HG03571 (cell line): ENCODE results near the gene C5.

ENCODE experiments used
- ATAC-seq: cut with Tn5 transposase; IDR thresholded peaks from one replicate; pipeline ENCODE4 v1.9.1; 2021; ENCODE audit not compliant: unreplicated experiment

The C5 gene

DNA sequence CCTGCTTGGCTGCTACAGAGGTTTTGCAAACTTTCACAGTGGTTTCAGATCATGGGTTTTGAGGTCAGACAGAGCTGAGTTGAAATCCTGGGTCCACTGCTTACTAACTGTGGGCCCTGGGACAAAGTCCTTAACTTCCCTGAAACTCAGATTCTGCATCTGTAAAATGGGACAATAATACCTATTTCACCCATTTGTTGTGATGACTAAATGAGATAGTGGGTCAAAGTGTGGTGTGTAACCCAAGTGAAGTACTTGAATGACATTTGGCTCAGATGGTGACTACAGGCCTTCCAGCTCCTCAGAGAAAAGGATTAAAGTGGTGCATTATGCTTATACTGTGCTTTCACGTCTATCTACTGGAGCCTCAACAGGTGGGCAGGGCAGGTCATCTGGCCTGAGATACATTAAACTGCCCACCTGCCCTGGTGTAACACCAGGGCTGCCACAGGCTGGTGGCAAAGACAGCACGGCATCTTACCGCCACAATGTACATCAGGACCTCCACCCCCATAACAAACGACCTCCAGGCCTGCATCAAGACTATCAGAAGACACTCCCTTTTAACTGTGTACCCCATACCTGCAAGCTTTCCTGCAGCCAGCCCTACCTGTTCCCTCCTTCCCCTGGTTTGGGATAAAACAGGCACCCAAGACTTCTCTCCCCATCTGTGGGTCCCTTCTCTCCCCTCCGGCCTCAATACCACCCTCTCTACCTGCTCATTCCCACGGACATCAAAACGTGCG, 122.6 kb downstream of the C5 start:
- no peak for ATAC-seq

DNA sequence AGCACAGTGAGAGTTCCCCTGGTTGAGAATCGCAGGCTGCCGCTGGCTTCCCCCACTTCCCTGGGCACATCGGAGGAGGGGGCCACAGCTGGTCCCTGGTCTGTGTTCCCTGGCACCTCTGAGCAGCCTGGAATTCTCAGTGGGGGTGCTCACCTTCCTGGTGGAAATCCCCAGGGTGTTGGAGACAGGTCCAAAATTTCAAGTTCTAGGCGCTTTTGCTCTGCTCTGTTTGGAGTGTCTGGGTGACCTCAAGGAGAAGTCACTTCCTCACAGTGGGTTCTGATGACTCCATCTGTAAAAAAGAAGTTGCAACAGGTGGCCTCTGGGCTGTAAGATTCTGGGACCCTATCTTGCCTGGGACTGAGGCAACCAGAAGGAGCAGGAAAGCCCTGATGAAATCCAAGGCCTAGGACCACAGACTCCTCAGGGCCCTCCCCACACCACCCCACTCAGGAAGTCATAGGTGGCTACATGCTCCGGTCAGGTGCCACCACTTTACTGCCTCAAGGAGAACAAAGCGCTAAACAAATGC, 123.6 kb downstream of the C5 start, which contains the start of gene TRAF1:
Gene TRAF1, minus strand, starts transcription at position 400 of the 532 bp plus-strand sequence. CDS start 721 bp downstream, outside the sequence.
- ATAC-seq, result peak; percentile 23

DNA sequence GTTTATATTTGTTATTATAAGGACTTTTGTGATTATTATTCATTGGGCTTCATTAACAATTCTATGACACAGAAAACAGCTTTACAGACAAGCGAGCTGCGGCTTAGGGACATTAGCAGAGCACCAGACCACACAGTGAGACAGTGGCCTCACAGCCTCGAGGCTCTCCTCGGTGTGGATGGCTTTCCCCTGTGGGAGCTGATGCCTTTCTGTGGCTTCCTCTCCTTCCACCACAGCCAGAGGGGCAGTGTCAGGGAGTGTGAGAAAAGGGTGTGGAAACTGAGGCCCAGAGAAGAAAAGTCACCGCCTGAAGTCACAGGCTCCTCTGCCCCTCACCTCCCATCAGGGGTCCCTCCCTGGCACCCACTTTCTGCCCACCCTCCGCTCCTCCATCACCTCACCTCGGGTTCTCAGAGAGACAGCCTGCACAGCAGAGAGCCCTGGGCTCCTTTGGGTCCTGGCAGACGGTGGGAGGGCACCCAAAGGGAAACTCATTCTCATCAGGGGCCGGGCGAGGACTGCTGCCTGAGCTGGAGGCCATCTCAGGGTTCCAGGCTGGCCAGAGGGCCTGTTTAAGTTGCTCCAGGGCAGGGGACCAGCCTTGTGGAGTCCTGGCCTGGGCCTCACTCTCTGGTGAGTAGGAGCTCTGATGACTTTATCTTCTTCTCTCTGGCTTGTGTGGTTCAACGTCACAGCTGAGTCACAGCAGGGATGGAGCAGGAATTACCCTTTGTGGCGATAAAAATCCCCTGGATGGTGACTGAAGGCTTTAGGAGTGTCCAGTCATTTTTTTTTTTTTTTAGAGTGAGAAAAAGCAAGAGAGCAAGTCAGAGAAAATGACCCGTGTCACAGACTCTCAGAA, 124.3 kb downstream of the C5 start:
- ATAC-seq, result peak; percentile 39

DNA sequence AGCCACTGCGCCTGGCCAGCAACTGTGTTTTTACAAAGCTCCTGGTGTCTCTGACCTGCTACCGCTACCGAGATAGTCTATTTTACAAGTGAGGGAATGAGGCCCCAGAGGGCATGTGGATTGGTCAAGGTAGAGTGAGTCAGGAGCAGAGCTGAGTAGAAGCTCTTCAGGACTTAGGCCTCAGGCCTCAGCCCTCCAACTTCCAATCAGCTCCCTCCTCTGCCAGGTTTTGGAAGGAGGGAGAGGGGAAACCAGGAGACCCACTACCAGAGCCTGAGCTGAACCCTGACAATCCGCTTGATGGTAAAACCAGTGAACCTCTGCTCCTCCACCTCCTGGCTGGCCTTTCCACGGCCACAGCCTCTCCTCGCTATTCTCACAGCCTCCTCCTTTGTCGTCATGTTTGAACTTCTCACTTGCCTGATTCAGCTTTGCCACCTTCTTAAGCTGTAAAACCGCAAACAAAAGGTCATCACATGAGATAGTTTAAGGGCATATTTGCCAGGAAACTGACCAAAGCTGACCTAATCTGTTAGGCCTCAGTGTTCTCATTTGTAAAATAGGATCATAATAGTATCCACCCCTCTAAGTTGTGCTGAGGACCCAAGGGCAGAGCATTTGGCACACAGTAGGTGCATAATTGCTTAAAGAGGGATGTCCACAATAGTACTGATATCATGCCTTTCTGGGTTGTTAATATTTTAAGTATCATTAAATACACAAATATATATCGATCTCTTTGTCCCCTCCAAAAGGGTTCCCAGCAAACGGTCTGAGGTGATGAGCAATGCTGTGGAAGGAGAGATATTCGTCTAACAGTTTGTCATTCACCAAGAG, 125.2 kb downstream of the C5 start:
- ATAC-seq, result no peak

DNA sequence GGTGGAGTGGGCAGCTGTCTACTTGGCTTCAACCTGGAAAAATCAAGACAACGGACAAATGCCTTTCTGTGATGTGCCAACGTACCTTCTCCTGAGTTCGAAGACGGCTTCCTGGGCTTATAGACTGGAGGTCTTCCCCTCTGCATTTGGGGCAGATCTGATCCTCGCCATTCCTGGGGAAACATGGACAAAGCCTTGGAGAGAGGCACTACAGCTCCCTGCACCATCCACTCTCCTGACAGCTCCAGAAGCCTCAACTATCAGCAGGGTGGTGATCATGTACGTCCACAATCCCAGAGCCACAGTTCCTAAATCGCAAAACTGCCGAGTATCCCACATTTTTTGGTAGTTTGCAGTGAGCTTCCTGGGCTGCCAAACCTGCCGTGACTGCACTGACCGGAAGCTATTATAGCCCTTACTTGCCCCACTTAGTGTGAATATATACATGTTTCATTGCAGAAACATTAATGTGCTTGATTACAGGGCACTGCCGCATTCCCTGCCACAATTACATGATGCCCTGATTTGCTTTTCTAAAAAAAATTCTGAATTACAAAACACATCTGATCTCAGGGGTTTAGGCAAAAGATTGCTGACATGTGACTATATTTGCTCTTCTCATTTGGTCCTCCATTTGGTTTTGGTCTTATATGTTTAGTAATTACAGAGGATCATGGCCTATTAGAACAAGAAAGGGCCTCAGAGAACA, 126.3 kb downstream of the C5 start:
- ATAC-seq, result no peak

DNA sequence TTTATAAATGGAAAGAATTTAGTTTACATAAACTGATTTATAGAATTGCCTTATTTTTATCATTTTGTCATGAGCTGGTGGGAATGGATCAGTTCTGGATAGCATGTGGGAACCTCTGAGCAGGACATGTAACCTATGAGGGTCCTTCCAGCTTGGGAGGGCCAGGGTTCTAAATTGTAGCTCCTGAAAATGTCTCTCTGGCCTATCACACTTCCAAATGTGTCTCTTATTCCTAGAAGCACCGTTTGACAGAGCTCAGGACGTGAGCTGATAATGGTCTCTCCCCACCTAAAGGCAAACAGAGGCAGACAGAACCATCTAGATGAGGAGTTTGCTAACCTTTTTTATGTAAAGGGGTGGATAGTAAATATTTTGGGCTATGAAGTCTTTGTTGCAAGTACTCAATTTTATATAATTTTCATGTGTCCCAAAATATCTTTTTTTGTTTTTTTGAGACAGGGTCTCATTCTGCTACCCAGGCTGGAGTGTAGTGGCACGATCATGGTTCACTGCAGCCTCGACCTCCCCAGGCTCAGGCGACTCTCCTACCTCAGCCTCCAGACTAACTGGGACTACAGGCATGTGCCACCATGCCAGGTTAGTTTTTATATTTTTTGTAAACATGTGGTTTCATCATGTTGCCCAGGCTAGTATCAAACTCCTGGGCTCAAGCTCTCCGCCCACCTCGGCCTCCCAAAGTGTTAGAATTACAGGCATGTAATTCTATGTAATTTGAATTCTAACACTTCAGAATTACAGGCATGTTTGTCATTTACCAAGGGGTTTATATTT, 127.5 kb downstream of the C5 start:
- ATAC-seq, result no peak

DNA sequence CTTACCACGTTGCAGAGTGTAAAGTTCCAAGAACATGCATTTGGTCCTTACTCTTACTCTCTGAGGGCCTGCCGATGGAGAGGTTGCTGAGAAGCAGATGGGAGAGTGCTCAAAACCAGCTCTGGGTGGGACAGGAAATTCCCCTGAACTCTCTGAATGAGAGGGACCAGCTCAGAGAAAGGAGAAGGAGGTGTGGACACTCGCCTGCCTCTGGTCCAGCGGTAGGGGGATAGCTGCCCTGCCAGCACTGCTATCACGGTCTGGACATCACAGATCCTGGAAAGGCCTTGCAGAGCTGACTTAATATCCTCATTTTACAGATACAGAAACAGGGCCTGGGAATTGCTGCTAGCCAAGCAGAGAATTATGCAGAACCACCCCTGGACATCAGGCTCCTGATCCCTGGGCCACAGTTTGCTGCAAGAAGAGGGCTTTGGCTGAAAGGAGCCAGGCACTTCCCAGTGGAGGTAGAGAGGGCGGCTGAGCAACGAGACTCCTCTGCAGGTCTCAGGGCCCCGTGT, 128.4 kb downstream of the C5 start:
- no peak for ATAC-seq

DNA sequence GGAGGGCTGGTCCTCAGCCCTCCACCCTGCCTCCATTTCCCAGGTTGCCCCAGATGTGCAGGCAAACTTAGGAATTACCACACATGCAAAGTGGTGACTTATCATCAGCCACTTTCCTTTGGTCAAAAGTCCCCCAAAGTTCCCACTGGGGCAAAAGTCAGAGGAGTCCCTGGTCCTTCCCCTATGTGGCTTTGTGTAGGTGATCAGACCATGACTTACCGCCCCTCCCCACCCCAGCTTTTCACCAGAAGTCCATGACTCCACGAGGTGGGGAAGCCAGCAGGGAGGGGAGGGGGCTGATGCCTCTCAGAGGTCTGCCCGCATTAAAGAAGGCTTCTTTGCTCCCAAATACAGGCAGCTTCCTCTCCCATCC, 129.3 kb downstream of the C5 start:
- ATAC-seq, result no peak

DNA sequence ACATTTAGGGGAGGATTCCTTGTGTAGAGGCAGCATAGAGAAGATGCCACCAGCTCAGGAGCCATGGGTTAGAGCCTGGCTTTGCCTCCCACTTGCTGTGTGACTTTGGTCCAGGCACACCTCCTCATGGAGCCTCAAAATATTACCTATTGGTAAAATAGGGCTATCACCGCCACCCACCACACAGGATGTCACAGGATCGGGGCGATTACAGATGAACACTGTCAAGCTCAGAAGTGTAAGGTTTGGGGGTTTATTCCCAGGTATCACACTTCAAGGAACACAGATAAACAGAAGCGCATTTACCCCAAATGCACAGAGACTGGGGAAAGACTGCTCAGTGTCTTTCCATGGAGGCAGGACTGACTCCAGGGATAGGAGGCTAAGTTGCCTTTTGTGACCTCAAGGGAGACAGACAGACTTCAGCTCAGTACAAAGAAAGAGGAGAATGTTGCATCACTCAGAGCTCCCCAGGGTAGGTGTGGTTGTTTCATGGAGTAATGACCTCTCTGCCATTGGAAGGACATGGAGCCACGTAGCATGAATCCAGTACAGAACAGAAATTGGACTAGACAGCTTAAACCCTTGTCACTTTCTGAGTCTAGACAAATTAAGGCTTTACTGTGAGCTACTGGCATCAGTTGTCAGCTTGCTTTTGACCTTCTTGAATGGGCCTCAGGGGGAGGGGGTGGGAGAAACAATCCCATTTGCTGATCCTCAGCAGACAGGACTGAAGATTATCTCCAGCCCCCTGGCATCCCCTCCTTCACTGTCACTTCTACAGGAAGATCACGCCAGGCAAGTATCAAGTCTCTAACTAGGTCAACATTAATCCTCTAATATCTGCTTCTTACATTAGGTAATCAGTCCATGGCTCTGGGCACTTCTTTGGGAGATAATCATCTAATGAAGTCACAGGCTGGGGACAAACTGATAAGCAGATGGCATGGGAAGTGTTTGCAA, 130.0 kb downstream of the C5 start:
- ATAC-seq, result no peak

DNA sequence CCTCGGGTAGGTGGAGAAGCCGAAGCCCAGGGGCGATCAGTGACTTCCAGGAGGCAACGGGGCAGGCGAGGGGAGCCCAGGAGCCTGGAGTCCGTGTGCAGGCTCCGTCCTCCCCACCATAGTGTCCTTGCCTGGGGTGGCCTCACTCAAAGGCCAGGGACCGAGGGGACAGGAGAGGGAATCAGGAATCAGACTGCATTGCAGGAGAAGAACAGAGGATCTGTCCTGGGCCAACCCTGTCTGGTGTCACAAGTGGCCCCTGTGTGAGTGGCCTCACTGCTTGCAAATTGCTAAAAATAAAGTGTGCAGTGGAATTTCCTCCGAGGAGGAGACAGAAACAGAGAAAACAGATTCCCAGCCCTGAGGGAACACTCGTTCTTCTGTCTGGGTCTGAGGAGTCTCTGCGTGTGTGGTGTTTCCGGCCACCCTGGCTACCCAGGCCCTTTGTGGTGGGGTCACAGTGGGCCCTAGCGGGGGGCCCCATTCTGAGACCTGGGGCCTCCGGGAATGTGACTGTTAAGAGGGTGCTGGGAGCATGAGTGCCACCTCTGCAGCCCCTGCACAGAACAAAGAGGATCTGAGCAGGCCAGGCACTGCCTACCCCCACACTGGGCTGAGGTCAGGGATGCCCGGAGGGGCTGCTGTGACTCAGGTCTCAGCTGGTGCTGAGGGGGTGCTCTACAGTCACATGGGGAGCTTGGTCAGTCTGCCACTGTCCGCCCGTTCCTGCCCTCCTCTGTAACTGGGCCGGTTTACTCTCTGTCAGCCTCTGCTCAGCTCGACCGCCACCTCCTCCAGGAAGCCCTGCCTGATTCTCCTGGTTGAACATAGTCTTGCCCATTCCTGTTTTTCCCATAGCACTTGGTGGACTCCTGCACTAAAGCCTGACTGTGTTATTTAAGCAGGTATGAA, 130.9 kb downstream of the C5 start:
- no peak for ATAC-seq

DNA sequence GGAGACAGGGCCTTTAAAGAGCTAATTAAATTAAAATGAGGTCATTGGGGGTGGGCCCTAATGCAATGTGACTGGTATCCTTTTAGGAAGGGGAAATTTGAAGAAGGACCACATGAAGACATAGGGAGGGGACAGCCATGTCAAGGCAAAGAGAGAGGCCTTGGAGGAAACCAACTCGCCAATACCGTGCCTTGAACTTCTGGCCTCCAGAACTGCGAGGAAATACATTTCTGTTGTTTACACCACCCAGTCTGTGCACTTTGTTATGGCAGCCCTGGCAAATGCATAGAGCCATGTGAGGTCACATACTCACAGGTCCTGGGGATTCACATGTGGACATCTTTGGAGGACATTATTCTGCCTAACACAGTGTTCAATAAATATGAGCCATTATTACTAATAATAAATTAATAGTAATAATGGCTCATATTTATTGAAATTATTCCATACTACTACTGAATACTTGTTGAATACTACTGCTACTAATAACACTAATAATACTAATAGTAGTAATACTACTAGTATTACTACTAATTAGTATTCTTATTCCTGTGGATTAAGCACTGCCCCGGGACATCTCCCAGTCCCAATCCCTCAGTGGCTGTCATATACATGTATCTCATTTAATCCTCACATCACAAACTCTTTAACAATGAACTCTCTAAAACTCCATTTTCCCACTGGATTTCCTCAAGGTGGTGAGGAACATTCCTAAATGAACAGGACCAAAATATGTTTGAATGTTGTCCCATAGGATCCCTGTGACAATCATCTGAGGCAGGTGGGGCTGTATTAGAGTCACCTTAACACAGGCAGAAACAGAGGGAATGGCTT, 131.9 kb downstream of the C5 start:
- ATAC-seq, result no peak

DNA sequence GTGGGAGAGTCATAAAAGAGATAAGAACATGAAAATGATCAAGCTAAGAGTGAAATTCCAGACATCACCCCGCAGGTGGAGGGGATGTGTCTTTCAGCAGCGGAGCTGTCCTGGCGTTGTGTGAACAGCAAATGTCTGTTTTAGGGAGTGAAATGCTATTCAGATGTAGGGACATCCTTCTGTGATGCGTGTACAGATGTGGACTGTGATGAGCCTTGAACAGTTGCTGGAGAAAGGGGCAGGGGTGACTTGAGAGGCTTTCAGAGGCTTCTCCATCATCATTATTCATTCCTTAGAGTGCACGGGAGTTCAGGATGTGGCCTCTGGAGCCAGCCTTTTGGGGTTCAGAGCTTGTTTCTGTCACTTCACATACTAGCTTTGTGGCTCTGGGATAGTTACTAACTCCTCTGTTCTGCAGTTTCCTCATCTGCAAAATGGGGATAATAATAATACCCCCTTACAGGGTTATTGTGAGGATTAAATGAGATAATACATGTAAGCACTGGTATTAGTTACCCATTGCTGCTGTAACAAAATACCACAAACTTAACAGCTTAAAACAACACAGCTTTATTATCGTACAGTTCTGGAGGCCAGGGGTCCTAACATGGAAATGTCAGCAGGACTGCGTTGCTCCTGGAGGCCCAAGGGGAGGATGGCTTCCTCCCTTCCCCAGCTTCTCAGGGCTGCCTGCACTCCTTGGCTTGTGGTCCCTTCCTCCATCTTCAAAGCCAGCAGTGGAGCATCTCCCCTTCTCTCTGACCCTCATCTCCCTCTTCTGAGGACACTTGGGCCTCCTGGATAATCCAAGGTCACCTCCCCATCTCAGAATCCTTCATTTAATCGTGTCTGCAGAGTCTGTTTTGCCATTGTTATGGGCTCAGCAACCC, 132.8 kb downstream of the C5 start:
- ATAC-seq, result no peak

DNA sequence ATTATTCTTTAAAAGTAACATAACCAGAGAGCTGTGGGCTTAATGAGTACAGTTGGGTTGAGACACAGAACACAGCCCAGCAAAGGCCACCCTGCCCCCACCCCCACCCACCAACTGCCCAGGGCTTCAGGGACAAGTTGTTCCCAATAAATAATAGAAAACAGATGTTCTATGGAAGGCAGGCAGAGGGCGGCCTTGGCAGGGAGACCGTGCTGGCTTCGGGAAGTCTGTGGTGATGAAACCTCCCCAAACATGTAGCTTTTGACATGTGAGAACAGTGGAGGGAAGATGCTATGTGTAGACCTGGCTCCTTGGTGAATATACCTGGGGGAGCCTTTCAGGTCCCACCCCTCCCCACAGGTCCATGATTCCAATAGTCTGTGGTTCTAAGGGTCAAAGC, 133.5 kb downstream of the C5 start:
- no peak for ATAC-seq

DNA sequence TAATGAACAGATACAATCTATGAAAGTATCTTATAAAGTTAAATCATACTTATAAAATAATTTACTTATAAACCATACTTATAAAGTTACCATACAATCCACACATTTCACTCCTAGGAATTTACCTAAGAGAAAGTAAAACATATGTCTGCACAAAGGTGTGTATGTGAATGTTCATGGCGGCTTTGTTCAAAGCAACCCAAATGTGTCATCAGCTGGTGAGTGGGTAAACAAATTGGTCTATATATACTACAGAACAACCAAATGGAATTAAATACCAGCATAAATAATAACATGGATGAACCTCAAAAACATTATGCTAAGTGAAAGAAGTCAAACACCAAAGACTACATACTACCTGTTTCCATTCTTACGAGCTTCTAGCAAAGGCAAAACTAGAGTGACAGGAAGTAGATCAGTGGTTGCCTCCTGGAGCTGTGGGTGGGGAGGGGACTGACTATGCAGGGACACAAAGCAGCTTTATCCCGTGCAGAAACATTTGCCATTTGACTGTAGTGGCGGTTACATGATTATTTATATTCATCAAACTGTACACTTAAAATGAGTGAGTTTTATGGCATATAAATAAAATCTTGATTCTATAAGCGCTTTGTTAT, 134.1 kb downstream of the C5 start:
- no peak for ATAC-seq

DNA sequence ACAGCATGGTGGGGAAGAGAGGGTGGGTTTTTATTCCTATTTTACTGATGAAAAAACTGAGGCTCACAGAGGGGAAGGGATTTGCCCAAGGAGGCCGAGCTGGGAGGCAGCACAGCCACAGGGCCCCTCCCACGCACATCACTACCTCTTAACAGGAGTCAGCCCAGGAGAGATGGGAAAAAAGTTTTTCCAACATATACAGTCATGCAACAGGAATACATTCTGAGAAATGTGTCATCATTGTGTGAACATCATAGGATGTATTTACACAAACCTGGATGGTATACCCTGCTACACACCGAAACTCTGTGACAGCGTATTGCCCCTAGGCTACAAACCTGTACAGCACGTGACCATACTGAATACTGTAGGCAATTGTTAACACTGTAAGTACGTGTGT, 135.1 kb downstream of the C5 start:
- no peak for ATAC-seq
